ENCODE measurements around the gene FRY.

- TF ChIP-seq POLR2A (IDR thresholded peaks at IDR 0.05) (no peak), CTCF (IDR thresholded peaks at IDR 0.05) (no peak)
These were observed 130.9 kb downstream of the FRY start for GRCh38 chr13:32162395-32163005.
